PC-9 (cell line): ENCODE measurements around the gene KCNQ1OT1.

Source experiments
- EZH2 ChIP-seq: fragments of 200-600 bp; sonication (generic); IDR thresholded peaks from 2 replicates; pipeline ENCODE4 v1.8.0; 2017; ENCODE audit warnings: antibody characterized with exemption, low read depth
- TF ChIP-seq, protein P1 (sequence below): fragments of 200-600 bp; sonication (generic); conservative IDR thresholded peaks from 2 replicates; pipeline ENCODE4 v1.6.1; 2017; ENCODE audit warnings: mixed run types, antibody characterized with exemption, mild to moderate bottlenecking, moderate library complexity

DNA sequence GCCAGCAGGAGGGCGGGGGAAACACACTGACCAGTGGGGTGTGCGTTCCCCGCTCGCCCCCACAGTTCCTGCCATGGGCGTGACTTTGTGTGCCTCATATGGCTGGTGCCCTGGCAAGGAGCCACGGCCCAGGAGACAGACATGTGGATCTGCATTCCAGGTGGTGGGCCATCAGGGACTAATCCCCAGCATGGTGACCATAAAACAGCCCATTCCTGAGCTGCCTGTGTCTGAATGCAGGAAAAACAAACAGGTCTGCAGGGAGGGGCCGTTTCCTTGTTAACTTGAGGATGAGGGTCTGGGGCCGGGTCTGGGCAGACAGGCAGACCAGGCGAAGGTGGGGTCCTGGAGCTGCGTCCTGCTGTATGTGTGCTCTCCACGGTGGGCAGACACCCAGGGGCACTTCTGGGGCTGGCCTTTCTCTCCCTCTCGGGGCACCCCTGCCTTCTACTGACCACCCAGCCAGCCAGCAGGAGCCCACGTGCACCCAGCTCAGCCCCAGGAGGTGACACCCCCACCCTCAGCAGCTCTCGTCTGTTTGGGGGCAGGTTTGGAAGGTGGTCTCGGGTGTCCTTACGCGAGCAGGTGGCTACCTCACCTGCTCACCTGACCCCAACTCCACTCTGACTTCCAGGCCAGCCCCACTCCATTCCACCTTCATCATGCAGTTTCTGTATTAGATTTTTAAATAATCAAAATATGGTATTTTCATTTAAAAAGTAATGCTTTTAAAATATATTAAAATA lies 120.3 kb downstream of the KCNQ1OT1 start:
- TF ChIP-seq, protein P1, sequence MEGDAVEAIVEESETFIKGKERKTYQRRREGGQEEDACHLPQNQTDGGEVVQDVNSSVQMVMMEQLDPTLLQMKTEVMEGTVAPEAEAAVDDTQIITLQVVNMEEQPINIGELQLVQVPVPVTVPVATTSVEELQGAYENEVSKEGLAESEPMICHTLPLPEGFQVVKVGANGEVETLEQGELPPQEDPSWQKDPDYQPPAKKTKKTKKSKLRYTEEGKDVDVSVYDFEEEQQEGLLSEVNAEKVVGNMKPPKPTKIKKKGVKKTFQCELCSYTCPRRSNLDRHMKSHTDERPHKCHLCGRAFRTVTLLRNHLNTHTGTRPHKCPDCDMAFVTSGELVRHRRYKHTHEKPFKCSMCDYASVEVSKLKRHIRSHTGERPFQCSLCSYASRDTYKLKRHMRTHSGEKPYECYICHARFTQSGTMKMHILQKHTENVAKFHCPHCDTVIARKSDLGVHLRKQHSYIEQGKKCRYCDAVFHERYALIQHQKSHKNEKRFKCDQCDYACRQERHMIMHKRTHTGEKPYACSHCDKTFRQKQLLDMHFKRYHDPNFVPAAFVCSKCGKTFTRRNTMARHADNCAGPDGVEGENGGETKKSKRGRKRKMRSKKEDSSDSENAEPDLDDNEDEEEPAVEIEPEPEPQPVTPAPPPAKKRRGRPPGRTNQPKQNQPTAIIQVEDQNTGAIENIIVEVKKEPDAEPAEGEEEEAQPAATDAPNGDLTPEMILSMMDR, result no peak
- TF ChIP-seq EZH2, result no peak
